Psoas muscle (tissue), 8 donors: ENCODE measurements around the gene UMPS. TPM values are rescaled to one million over a fixed set of nuclear protein-coding genes. Genes with fewer than 3 reads are reported as not detected.
"Not testable (repeated sequence)": the region's sequence is repeated elsewhere in the genome, so short reads cannot be mapped to it uniquely, and the experiment has no call there.

Experiments
- ATAC-seq, 4 donors: fragments of 200-7000 bp; cut with Tn5 transposase; one replicate each; pipeline ENCODE4 v1.9.1; 2020; ENCODE audit warnings: moderate library complexity in 3 of 4, mild to moderate bottlenecking in 2 of 4
- DNase-seq, 2 donors: peaks; one replicate each; pipeline ENCODE4 v3.0.0-alpha.2; 2020
- H3K27ac ChIP-seq: fragments of 200-600 bp; one replicate; pipeline ENCODE4 v1.8.0; 2022
- H3K27me3 ChIP-seq, 3 donors: fragments of 200-600 bp in 1 of 3; one replicate each; pipeline versions ENCODE4 v1.6.1 to v1.8.0; 2013 to 2022; ENCODE audit warnings: low read length in 2 of 3, mild to moderate bottlenecking in 2 of 3, moderate library complexity in 1 of 3; ENCODE audit not compliant: insufficient read depth in 3 of 3
- H3K36me3 ChIP-seq, 2 donors: fragments of 200-600 bp in 1 of 2; one replicate each; pipeline versions ENCODE4 v1.6.1 to v1.8.0; 2013 to 2022; ENCODE audit warnings: low read depth in 1 of 2, mild to moderate bottlenecking in 1 of 2, moderate library complexity in 1 of 2; ENCODE audit not compliant: insufficient read depth in 1 of 2
- H3K4me1 ChIP-seq: fragments of 200-600 bp; one replicate; pipeline ENCODE4 v1.8.0; 2022
- H3K4me3 ChIP-seq: fragments of 200-600 bp; one replicate; pipeline ENCODE4 v1.8.0; 2022; ENCODE audit warnings: mild to moderate bottlenecking
- H3K9me3 ChIP-seq: fragments of 200-600 bp; one replicate; pipeline ENCODE4 v1.8.0; 2022
- WGBS, 3 donors: extraction: QIAGEN DNeasy Blood & Tissue Kit; methylation state at CpG; one replicate each; pipeline versions ENCODE4 v1.1.6 to v1.1.7; 2013; 5-methylcytosine and 5-hydroxymethylcytosine counted together
- intact Hi-C, 2 donors: fragments of 100-400 bp; cut with DNase I; formaldehyde crosslinking; loops; one replicate each; pipeline versions ENCODE4 v1.11.0 to v1.14.2; 2022
- polyA plus RNA-seq, 3 donors: library from polyadenylated mRNA; stranded (reverse); fragments of 200-250 nt; gene quantifications; one replicate each; pipeline ENCODE4 v1.2.3, GENCODE V29; 2013
- total RNA-seq, 4 donors: library from RNA; stranded (reverse); fragmentation: NEBNext Ultra II Directional in 2 of 4; extraction: Animal tissue kit (Norgen Biotek cat#: 25700) in 2 of 4; gene quantifications; one replicate each; pipeline versions ENCODE4 v1.2.1 to v1.2.4, GENCODE V29; 2021 to 2023
- TF ChIP-seq, protein P1 (sequence below): fragments of 200-600 bp; IDR thresholded peaks from one replicate; pipeline ENCODE4 v1.8.0; 2022; ENCODE audit warnings: antibody characterized with exemption
- donor health status: healthy with polysubstance abuse.
- donor health status: DM: no; HTN: no; CAD: no; lungs with moderate emphysema.
- donor health status: Bipolar disorder and iron deficiency.
- donor health status: healthy.
- donor health status: DM: yes; HTN: yes; CAD: no.
- donor health status: DM: no; HTN: no; CAD: no.
- donor health status: DM: no; HTN: no; CAD: no.
- donor health status: DM: yes; HTN: yes; CAD: no.

The UMPS gene
- total and polyA plus RNA-seq, 7 donors: 3.6 to 9.2 (median 6.5) TPM

DNA sequence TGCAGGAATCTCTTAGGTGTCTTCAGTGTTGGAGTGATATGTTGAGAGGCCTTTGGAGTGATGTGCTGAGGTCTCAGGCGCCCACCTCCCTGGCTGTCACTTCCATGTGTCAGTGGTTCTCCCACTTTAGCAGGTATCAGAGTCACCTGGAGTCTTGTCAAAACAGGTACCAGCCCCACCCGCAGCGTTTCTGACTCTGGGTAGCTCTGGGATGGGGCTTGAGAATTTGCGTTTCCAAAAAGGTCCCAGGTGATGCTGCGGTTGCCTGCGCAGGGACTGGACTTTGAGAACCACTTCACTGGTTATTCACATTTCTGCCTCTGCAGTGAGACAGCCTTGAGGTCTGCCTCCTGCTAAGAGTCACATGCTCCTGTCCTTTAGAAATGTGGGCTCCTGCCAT, 15.5 kb downstream of the UMPS start:
- no peak overlapping the region for H3K4me3 ChIP-seq
- H3K27ac ChIP-seq: no peak overlapping the region
- no peaks in the 10 kb centered on the region for H3K4me1 ChIP-seq
- intact Hi-C loops: no loop called here
- H3K9me3 ChIP-seq: no peaks in the 10 kb centered on the region
- DNase-seq: no peak
- TF ChIP-seq, protein P1, sequence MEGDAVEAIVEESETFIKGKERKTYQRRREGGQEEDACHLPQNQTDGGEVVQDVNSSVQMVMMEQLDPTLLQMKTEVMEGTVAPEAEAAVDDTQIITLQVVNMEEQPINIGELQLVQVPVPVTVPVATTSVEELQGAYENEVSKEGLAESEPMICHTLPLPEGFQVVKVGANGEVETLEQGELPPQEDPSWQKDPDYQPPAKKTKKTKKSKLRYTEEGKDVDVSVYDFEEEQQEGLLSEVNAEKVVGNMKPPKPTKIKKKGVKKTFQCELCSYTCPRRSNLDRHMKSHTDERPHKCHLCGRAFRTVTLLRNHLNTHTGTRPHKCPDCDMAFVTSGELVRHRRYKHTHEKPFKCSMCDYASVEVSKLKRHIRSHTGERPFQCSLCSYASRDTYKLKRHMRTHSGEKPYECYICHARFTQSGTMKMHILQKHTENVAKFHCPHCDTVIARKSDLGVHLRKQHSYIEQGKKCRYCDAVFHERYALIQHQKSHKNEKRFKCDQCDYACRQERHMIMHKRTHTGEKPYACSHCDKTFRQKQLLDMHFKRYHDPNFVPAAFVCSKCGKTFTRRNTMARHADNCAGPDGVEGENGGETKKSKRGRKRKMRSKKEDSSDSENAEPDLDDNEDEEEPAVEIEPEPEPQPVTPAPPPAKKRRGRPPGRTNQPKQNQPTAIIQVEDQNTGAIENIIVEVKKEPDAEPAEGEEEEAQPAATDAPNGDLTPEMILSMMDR: no peak
- 94 to 98% (median 97%) methylated on average over 6 of the region's 6 CpGs for WGBS, 3 donors
- H3K27me3 ChIP-seq: no peaks in the 10 kb centered on the region
- peaks cover 12 to 70% of the 10 kb centered on the region in 2 donors for H3K36me3 ChIP-seq
- no peak for ATAC-seq

DNA sequence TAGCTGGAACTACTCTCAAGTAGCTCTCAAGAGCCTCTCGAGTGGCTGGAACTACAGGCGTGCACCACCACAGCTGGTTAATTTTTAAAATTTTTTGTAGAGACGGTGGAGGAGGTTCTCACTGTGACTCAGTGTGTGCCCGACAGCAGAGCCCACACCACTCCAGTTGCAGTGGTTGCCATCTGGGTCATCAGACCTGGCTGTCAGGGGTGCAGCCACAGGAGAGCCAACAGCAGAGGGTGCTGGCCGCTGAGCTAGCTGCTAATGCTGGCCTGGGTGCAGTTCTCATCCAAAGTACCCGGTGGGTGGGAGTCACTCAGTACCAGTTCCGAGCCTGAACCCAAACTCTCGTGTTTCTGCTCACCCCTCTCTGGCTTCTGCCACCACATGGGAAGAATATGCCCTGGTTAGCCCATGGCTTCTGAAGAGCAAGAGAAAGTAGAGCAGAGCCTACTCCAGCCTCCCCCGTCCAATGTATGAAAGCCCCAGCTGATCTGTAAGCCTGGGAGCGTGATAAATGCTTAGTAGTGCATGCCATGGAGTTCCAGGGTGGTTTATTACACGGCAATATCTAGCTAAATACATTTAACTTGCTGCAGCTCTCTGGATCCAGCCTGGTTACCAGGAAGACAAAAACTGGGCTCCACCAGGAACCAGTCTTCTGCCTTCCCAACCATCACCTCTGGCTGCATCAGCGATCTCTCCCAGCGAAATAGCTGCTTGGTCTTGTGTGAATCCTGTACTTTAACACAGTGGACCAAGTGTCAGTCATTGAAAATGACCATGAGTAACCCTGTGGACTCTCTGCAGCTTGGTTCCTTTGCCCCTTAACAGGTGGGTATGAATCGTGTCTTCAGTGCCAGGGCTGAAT, 17.1 kb downstream of the UMPS start:
- Histone ChIP-seq H3K4me1 (no peaks in the 10 kb centered on the region), H3K4me3 (no peak overlapping the region), H3K36me3 (peaks cover 12 to 54% of the 10 kb centered on the region in 2 donors), H3K27me3 (no peaks in the 10 kb centered on the region), H3K9me3 (no peaks in the 10 kb centered on the region), H3K27ac (no peak overlapping the region)
- 85 to 90% (median 86%) methylated on average over 14 of the region's 14 CpGs for WGBS, 3 donors
- intact Hi-C loops: no loop called here
- TF ChIP-seq, protein P1: no peak
- ATAC-seq: no peak
- DNase-seq: no peak

DNA sequence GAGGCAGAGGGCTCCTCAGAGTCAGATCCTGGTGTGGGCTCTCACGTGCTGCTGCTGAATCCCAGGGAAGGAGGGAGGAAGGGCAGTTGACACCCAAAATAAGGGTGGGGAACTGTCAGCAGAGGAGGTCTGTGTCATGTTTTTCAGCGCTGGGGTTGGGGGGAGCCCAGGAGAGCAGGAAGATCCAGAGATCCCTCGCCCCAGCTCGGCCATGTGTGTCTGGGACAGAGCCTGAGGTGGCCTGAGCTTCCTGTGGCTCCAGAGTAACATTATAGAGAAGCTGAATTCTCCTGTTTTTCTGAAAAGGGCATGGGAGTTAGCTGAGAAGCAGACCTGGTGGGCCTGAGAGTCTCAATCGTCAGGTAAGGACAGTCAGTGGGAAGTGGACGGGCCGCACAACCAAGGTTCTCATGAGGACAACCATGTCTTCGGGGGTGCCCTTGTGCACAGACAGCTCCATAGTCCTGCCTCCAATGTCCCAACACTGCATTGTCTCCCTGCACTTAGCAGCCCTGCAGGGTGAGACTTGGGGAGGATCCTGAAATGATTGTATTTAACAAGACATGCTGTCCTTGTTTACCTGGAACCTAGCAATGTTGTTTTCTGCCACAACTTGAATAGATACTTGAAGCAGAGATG, 18.4 kb downstream of the UMPS start:
- WGBS, 3 donors: 81 to 87% (median 84%) methylated on average over 8 of the region's 8 CpGs
- intact Hi-C loops: no loop called here

DNA sequence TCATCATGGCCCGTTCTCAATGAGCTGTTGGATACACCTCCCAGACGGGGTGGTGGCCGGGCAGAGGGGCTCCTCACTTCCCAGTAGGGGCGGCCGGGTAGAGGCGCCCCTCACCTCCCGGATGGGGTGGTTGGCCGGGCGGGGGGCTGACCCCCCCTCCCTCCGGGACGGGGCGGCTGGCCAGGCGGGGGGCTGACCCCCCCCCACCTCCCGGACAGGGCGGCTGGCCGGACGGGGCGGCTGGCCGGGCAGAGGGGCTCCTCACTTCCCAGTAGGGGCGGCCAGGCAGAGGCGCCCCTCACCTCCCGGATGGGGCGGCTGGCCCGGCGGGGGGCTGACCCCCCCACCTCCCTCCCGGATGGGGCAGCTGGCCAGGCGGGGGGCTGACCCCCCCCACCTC, 19.6 kb downstream of the UMPS start:
- H3K9me3 ChIP-seq, H3K4me1 ChIP-seq, H3K27me3 ChIP-seq, DNase-seq, H3K4me3 ChIP-seq, ATAC-seq, intact Hi-C loops, H3K27ac ChIP-seq: not testable (repeated sequence)
- H3K36me3 ChIP-seq: peaks cover 3 to 29% of the 10 kb centered on the region in 2 donors
- 85 to 94% (median 89%) methylated on average over 10 to 18 of the region's 27 CpGs for WGBS, 3 donors

More for the DNA sequence above, 18.4 kb downstream of the UMPS start:
- H3K4me3 ChIP-seq: no peak overlapping the region
- ATAC-seq: peak in 1 of 4 donors; percentile 33
- H3K36me3 ChIP-seq: peaks cover 10 to 41% of the 10 kb centered on the region in 2 donors
- no peak for DNase-seq
- H3K27me3 ChIP-seq: no peaks in the 10 kb centered on the region
- H3K9me3 ChIP-seq: no peaks in the 10 kb centered on the region
- no peak overlapping the region for H3K27ac ChIP-seq
- TF ChIP-seq, protein P1: no peak
- H3K4me1 ChIP-seq: no peaks in the 10 kb centered on the region

DNA sequence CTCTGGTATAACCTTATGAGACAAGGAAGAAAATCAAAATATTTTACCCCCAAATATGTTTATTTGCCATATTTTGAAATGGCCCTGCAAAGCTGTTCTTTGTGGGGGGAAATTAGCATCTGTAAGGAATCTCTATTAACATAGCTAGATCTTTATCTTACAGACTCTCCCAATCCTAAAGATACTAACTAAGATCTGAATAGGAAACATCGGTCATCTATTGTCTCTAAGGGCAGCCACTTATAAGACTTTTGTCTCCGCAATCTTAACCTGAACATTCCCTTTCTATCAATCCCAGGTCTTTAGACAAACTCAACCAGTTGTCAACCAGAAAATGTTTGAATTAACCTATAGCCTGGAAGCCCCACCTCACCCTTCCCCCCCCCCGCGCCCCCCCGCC, 21.2 kb downstream of the UMPS start:
- WGBS, 3 donors: 67 to 74% (median 72%) methylated on average over 5 of the region's 5 CpGs
- Histone ChIP-seq H3K36me3 (peaks cover 3 to 14% of the 10 kb centered on the region in 2 donors), H3K9me3 (no peaks in the 10 kb centered on the region), H3K27me3 (no peaks in the 10 kb centered on the region), H3K4me3 (no peak overlapping the region), H3K4me1 (no peaks in the 10 kb centered on the region), H3K27ac (no peak overlapping the region)
- intact Hi-C loops: no loop called here
- DNase-seq: no peak
- TF ChIP-seq, protein P1: no peak
- ATAC-seq: no peak
